Suprapubic skin (tissue), 3 donors: ENCODE measurements around the gene CCNE1.

ENCODE experiments used
- CTCF ChIP-seq, 2 donors: fragments of 200-600 bp in 1 of 2; fragments of 450-650 bp in 1 of 2; sonication (generic) in 1 of 2; IDR thresholded peaks; one replicate each; pipeline ENCODE4 v1.5.1; 2016 to 2019; ENCODE audit warnings: antibody characterized with exemption in 2 of 2, mild to moderate bottlenecking in 1 of 2, moderate library complexity in 1 of 2
- EP300 ChIP-seq: sonication (generic); formaldehyde crosslinking; IDR thresholded peaks from one replicate; pipeline ENCODE4 v1.6.1; 2017; ENCODE audit warnings: antibody characterized with exemption
- POLR2A ChIP-seq, 2 donors: fragments of 450-650 bp; IDR thresholded peaks; one replicate each; pipeline ENCODE4 v1.6.1; 2017; ENCODE audit warnings: antibody characterized with exemption in 2 of 2, mild to moderate bottlenecking in 2 of 2, moderate library complexity in 2 of 2

GRCh38 chr19:29768166-29768565, 43.6 kb upstream of the CCNE1 start:
- TF ChIP-seq CTCF (IDR thresholded peaks at IDR 0.05) = no peak
- no peak for TF ChIP-seq POLR2A (IDR thresholded peaks at IDR 0.05)
- TF ChIP-seq EP300 = no peak
